ENCODE results near the gene CYP19A1.
"Not testable (repeated sequence)": the region's sequence is repeated elsewhere in the genome, so short reads cannot be mapped to it uniquely, and the experiment has no call there.

GRCh38 chr15:51261113-51261512 lies 77.3 kb downstream of the CYP19A1 start:
- TF ChIP-seq CTCF, POLR2A (IDR thresholded peaks at IDR 0.05): not testable (repeated sequence)
